Measurements from ENCODE around the gene C1orf232. TPM values are rescaled to one million over a fixed set of nuclear protein-coding genes. Genes with fewer than 3 reads are reported as not detected.

The C1orf232 gene
- total and polyA plus RNA-seq, 2 of the 4 experiments (the other 2 are of a cell fraction), result not detected

GRCh38 chr1:26184086-26184485 is 15.3 kb upstream of the C1orf232 start:
- Histone ChIP-seq H3K4ac (ENCODE audit: low read depth, low read length) (no peak overlapping the region), H3K56ac (ENCODE audit: extremely low read depth, insufficient read depth, low read length) (no peak overlapping the region), H3K27ac (ENCODE audit: insufficient read depth, low read length) (no peak overlapping the region), H2BK120ac (ENCODE audit: low read depth, low read length) (no peak overlapping the region), H3K27me3 (ENCODE audit: control insufficient read depth, insufficient read depth, low read length) (peaks cover 3% of the 10 kb centered on the region), H3K4me3 (ENCODE audit: insufficient read depth, low read depth, low read length) (no peak overlapping the region), H3K4me1 (ENCODE audit: control insufficient read depth, insufficient read depth, low read length) (no peaks in the 10 kb centered on the region), H4K8ac (ENCODE audit: low read depth in 2 of 2, low read length in 2 of 2) (no peak overlapping the region), H4K91ac (ENCODE audit: insufficient read depth, low read depth, low read length) (no peak overlapping the region), H3K79me1 (ENCODE audit: low read depth in 1 of 2, low read length in 2 of 2) (no peaks in the 10 kb centered on the region), H3K23ac (ENCODE audit: low read depth, low read length) (no peak overlapping the region), H2AK5ac (ENCODE audit: low read depth, low read length) (no peak overlapping the region), H3K9ac (ENCODE audit: low read depth, low read length) (no peak overlapping the region), H4K20me1 (ENCODE audit: insufficient read depth, low read length) (no peaks in the 10 kb centered on the region), H2AK9ac (replicated peaks; ENCODE audit: low read depth, low read length, poor library complexity) (peak overlapping the region; percentile 55), H4K5ac (ENCODE audit: low read depth, low read length) (no peak overlapping the region), H2BK20ac (ENCODE audit: low read depth, low read length) (no peak overlapping the region), H3K36me3 (ENCODE audit: control insufficient read depth, insufficient read depth, low read length) (no peaks in the 10 kb centered on the region), H2AFZ (replicated peaks; ENCODE audit: low read length, poor library complexity) (no peak overlapping the region), H3K18ac (ENCODE audit: low read depth, low read length) (no peak overlapping the region), H3K14ac (replicated peaks; ENCODE audit: low read depth, low read length) (no peak overlapping the region), H3K9me3 (ENCODE audit: control insufficient read depth, insufficient read depth, low read length) (no peaks in the 10 kb centered on the region), H2BK15ac (ENCODE audit: low read depth, low read length) (no peak overlapping the region), H2BK5ac (ENCODE audit: low read depth, low read length, poor library complexity, severe bottlenecking) (no peak overlapping the region), H3K4me2 (ENCODE audit: low read depth, low read length) (no peak overlapping the region), H3K9me1 (ENCODE audit: insufficient read depth, low read length) (no peaks in the 10 kb centered on the region)
- dilution Hi-C loops (cut with HindIII; ENCODE audit: low sequenced_read_pairs, unreplicated experiment) (no loop called here), in situ Hi-C loops (cut with MboI; ENCODE audit: low sequenced_read_pairs) (no loop called here), intact Hi-C loops (cut with micrococcal nuclease) (no loop called here)
- ChIA-PET POLR2A (ENCODE audit: unreplicated experiment) (interaction anchor here (0.7 kb wide), 1 partner anchor 212 kb away, joined by 6 read pairs; no protein-coding TSS in a partner anchor), CTCF (interaction anchor here (0.8 kb wide), 1 partner anchor 14 kb away, joined by 3 read pairs; the partner anchor contains the start of gene ZNF593)
- no peak for ATAC-seq (ENCODE audit: low read depth)
- no TSS peak for BruUV-seq (replicated peaks)
- no CpG with 5 or more reads among the region's 7 CpGs for WGBS, 2 experiments (ENCODE audit: extremely low coverage in 2 of 2, insufficient read length in 1 of 2)
- TF ChIP-seq FOS (IDR thresholded peaks at IDR 0.05; ENCODE audit: low read depth, low read length) (no peak), RCOR1 (IDR thresholded peaks at IDR 0.05; ENCODE audit: insufficient replicate concordance, low read length) (no peak), POLR2A (IDR thresholded peaks at IDR 0.05; ENCODE audit: low read depth, low read length) (no peak), CEBPB (IDR thresholded peaks at IDR 0.05; ENCODE audit: low read depth, low read length) (no peak), CHD1 (IDR thresholded peaks at IDR 0.05; ENCODE audit: low read depth, low read length) (no peak), BHLHE40 (IDR thresholded peaks at IDR 0.05; ENCODE audit: low read depth, low read length) (no peak), SMC3 (IDR thresholded peaks at IDR 0.05; ENCODE audit: low read depth, low read length) (no peak), ELK1 (IDR thresholded peaks at IDR 0.05; ENCODE audit: borderline replicate concordance, low read depth, low read length) (no peak), CTCF (conservative IDR thresholded peaks at IDR 0.05; ENCODE audit: low read depth, low read length) (no peak), NFE2L2 (IDR thresholded peaks at IDR 0.05; ENCODE audit: low read depth, low read length) (no peak), MAFK (IDR thresholded peaks at IDR 0.05; ENCODE audit: low read depth, low read length) (no peak), RAD21 (IDR thresholded peaks at IDR 0.05; ENCODE audit: low read length) (no peak), RFX5 (IDR thresholded peaks at IDR 0.05; ENCODE audit: low read depth, low read length) (no peak), MXI1 (IDR thresholded peaks at IDR 0.05; ENCODE audit: borderline replicate concordance, low read depth, low read length) (no peak), MAZ (IDR thresholded peaks at IDR 0.05; ENCODE audit: borderline replicate concordance, low read depth, low read length) (no peak)
- TF ChIP-seq, protein P1, sequence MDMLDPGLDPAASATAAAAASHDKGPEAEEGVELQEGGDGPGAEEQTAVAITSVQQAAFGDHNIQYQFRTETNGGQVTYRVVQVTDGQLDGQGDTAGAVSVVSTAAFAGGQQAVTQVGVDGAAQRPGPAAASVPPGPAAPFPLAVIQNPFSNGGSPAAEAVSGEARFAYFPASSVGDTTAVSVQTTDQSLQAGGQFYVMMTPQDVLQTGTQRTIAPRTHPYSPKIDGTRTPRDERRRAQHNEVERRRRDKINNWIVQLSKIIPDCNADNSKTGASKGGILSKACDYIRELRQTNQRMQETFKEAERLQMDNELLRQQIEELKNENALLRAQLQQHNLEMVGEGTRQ (IDR thresholded peaks at IDR 0.05; ENCODE audit: low read depth, low read length), result no peak
- no peak for DNase-seq

Data from IMR-90 (cell line).